Breast epithelium (tissue), 3 donors: Measurements from ENCODE around the gene LSM3.

Experiments used
- CTCF ChIP-seq, 3 donors: fragments of 450-650 bp; IDR thresholded peaks; one replicate each; pipeline ENCODE4 v1.5.1; 2016 to 2017; ENCODE audit warnings: antibody characterized with exemption in 3 of 3, mild to moderate bottlenecking in 3 of 3, moderate library complexity in 3 of 3
- POLR2A ChIP-seq: fragments of 450-650 bp; IDR thresholded peaks from one replicate; pipeline ENCODE4 v1.6.1; 2016; ENCODE audit warnings: antibody characterized with exemption, mild to moderate bottlenecking, moderate library complexity

GRCh38 chr3:14175383-14176037 lies 3.1 kb upstream of the LSM3 start:
- TF ChIP-seq CTCF (IDR thresholded peaks at IDR 0.05) (no peak), POLR2A (no peak)
